Activated T-cell treated with anti-CD3 and anti-CD28 coated beads for 4 hours (primary cell): ENCODE results near the gene SPEM2.

Source experiments
- DNase-seq: peaks from one replicate; pipeline ENCODE4 v3.0.0-alpha.2; 2020

The SPEM2 gene

GRCh38 chr17:7425316-7425715 lies at the start of gene SPEM2:
Gene SPEM2 (plus strand): TSS chr17:7425616. CDS start chr17:7425689, 73 bp downstream.
- DNase-seq = no peak

- no peak for DNase-seq
These were observed 46.3 kb upstream of the SPEM2 start for GRCh38 chr17:7379134-7379533.

GRCh38 chr17:7380321-7380720 lies 45.1 kb upstream of the SPEM2 start:
- DNase-seq = no peak

GRCh38 chr17:7380855-7381683 lies 44.3 kb upstream of the SPEM2 start, which contains the start of gene TNK1:
Gene TNK1 (plus strand): TSS chr17:7381089. CDS start chr17:7382927, 1,838 bp downstream.
- DNase-seq = no peak

GRCh38 chr17:7382901-7383300 lies 42.5 kb upstream of the SPEM2 start:
- no peak for DNase-seq

GRCh38 chr17:7383371-7383741 lies 42.1 kb upstream of the SPEM2 start:
- DNase-seq = no peak

- peak; percentile 64 for DNase-seq
These were observed 41.5 kb upstream of the SPEM2 start for GRCh38 chr17:7383742-7384488.

- no peak for DNase-seq
These were observed 40.8 kb upstream of the SPEM2 start for GRCh38 chr17:7384489-7385081.

GRCh38 chr17:7388856-7389255 lies 36.6 kb upstream of the SPEM2 start:
- DNase-seq = no peak

GRCh38 chr17:7389924-7390910 lies 35.2 kb upstream of the SPEM2 start:
- DNase-seq = no peak

- DNase-seq = no peak
These were observed 34.1 kb upstream of the SPEM2 start for GRCh38 chr17:7391307-7391706.

- DNase-seq = no peak
These were observed 32.5 kb upstream of the SPEM2 start for GRCh38 chr17:7392696-7393612.

GRCh38 chr17:7393613-7394451 lies 31.6 kb upstream of the SPEM2 start:
- peak; percentile 16 for DNase-seq

- DNase-seq = peak; percentile 76
These were observed 30.8 kb upstream of the SPEM2 start, which contains the start of gene PLSCR3 for GRCh38 chr17:7394452-7395191. Gene PLSCR3 (minus strand): TSS chr17:7394525. CDS start chr17:7394110, 415 bp downstream.

GRCh38 chr17:7396147-7396546 lies 29.3 kb upstream of the SPEM2 start:
- DNase-seq = no peak

GRCh38 chr17:7398612-7399011 lies 26.8 kb upstream of the SPEM2 start:
- DNase-seq = no peak

- DNase-seq = peak; percentile 9
These were observed 22.2 kb upstream of the SPEM2 start for GRCh38 chr17:7403043-7403726.

GRCh38 chr17:7403727-7403976 lies 21.8 kb upstream of the SPEM2 start:
- DNase-seq = no peak
